ENCODE measurements around the gene AP2B1.

GRCh38 chr17:35729405-35729833, 142.3 kb downstream of the AP2B1 start:
- TF ChIP-seq CTCF (IDR thresholded peaks at IDR 0.05 in 8 of 11, conservative IDR thresholded peaks at IDR 0.05 in 3 of 11) (no peak), POLR2A (IDR thresholded peaks at IDR 0.05) (no peak), POLR2AphosphoS5 (IDR thresholded peaks at IDR 0.05) (no peak)

Measured in spleen (tissue), 7 donors.